GM12878 (cell line): ENCODE measurements around the gene PRDM16. TPM values are rescaled to one million over a fixed set of nuclear protein-coding genes. Genes with fewer than 3 reads are reported as not detected.

Experiments used
- ATAC-seq: fragments of 200-7000 bp; cut with Tn5 transposase; 3 replicates; pipeline ENCODE4 v1.9.1; 2020; ENCODE audit warnings: mild to moderate bottlenecking, moderate library complexity
- BruUV-seq: library from RNA; stranded (reverse); fragments of 400-500 nt; replicated peaks from 2 replicates; lab custom pipeline; 2021; lab: Mats Ljungman, UMichigan
- CTCF ChIA-PET: fragments of 300-600 bp; sonication (Branson Sonifier 250); formaldehyde crosslinking; extraction: SDS; loops from one replicate; lab custom pipeline; 2021; ENCODE audit warnings: inconsistent platforms; lab: Yijun Ruan, JAX
- POLR2A ChIA-PET: fragments of 350-600 bp; formaldehyde crosslinking; extraction: SDS; loops from one replicate; lab custom pipeline; 2021; ENCODE audit warnings: inconsistent platforms; lab: Charles Lee
- RAD21 ChIA-PET: fragments of 300-600 bp; sonication (Branson Sonifier 250); formaldehyde crosslinking; loops from one replicate; lab custom pipeline; 2023; ENCODE audit warnings: antibody characterized with exemption; ENCODE audit not compliant: unreplicated experiment; lab: Charles Lee
- SMC1A ChIA-PET: fragments of 300-600 bp; sonication (Branson Sonifier 250); formaldehyde crosslinking; loops from one replicate; lab custom pipeline; 2023; ENCODE audit not compliant: unreplicated experiment, uncharacterized antibody; lab: Charles Lee
- DNase-seq: peaks from one replicate; pipeline ENCODE4 v3.0.0-alpha.2; 2011; ENCODE audit warnings: low read depth, low spot score
- FAIRE-seq: peaks from 3 replicates; lab custom pipeline; 2011; peaks lifted over from hg19 to GRCh38; lab: Jason Lieb, UNC
- H2AFZ ChIP-seq: 2 replicates; pipeline ENCODE4 v1.6.0; 2011; ENCODE audit warnings: low read depth, low read length, control low read depth; ENCODE audit not compliant: control insufficient read depth
- H3K27ac ChIP-seq: 2 replicates; pipeline ENCODE4 v1.5.1; 2011; ENCODE audit warnings: control low read depth; ENCODE audit not compliant: control insufficient read depth, insufficient read depth
- H3K27me3 ChIP-seq, 2 experiments: replicated peaks in 1 of 2; 2 replicates each; pipeline versions ENCODE4 v1.6.0 to v1.6.1; 2011; ENCODE audit warnings: low read length in 1 of 2; ENCODE audit not compliant: control insufficient read depth in 2 of 2, insufficient read depth in 2 of 2
- H3K36me3 ChIP-seq, 2 experiments: 2 replicates each; pipeline ENCODE4 v1.5.1; 2011; ENCODE audit warnings: low read length in 1 of 2; ENCODE audit not compliant: control insufficient read depth in 2 of 2, insufficient read depth in 2 of 2
- H3K4me1 ChIP-seq: 2 replicates; pipeline ENCODE4 v1.6.1; 2011; ENCODE audit warnings: mild to moderate bottlenecking, low read length, moderate library complexity, mixed read lengths; ENCODE audit not compliant: control insufficient read depth, insufficient read depth
- H3K4me2 ChIP-seq: 2 replicates; pipeline ENCODE4 v1.6.0; 2011; ENCODE audit warnings: control low read depth; ENCODE audit not compliant: control insufficient read depth, insufficient read depth
- H3K4me3 ChIP-seq: fragments of 200-600 bp; sonication (generic); 2 replicates; pipeline ENCODE4 v1.5.1; 2016
- H3K79me2 ChIP-seq: 2 replicates; pipeline ENCODE4 v1.6.0; 2011; ENCODE audit warnings: low read length; ENCODE audit not compliant: control insufficient read depth, insufficient read depth
- H3K9ac ChIP-seq: 2 replicates; pipeline ENCODE4 v1.8.0; 2011; ENCODE audit warnings: low read length, control low read depth, mixed read lengths; ENCODE audit not compliant: control insufficient read depth, insufficient read depth
- H3K9me3 ChIP-seq: replicated peaks from 3 replicates; pipeline ENCODE4 v1.5.1; 2011; ENCODE audit warnings: mild to moderate bottlenecking, low read length; ENCODE audit not compliant: control insufficient read depth, insufficient read depth
- H4K20me1 ChIP-seq: 2 replicates; pipeline ENCODE4 v1.6.0; 2011; ENCODE audit not compliant: control insufficient read depth, insufficient read depth
- ATF3 ChIP-seq: IDR thresholded peaks from 2 replicates; pipeline ENCODE4 v1.6.1; 2011; ENCODE audit warnings: low read depth, mild to moderate bottlenecking, low read length, moderate library complexity, borderline replicate concordance; ENCODE audit errors: extremely low read depth
- BHLHE40 ChIP-seq, 2 experiments: fragments of 450-650 bp in 1 of 2; IDR thresholded peaks; 2 replicates each; pipeline ENCODE4 v1.6.1; 2011 to 2017; ENCODE audit warnings: low read depth in 2 of 2, borderline replicate concordance in 1 of 2, improper control_type of control experiment in 1 of 2, low read length in 1 of 2, mild to moderate bottlenecking in 1 of 2
- IRF4 ChIP-seq: IDR thresholded peaks from 2 replicates; pipeline ENCODE4 v1.6.1; 2011; ENCODE audit warnings: low read depth, low read length
- JUND ChIP-seq: IDR thresholded peaks from 2 replicates; pipeline ENCODE4 v1.6.1; 2012; ENCODE audit warnings: low read depth, mild to moderate bottlenecking, low read length, improper control_type of control experiment, moderate library complexity
- MEF2B ChIP-seq: fragments of 450-650 bp; IDR thresholded peaks from 2 replicates; pipeline ENCODE4 v1.6.1; 2018; ENCODE audit warnings: mild to moderate bottlenecking, moderate library complexity; ENCODE audit not compliant: partially characterized antibody, poor library complexity, severe bottlenecking
- MXI1 ChIP-seq: fragments of 150-350 bp; IDR thresholded peaks from 2 replicates; pipeline ENCODE4 v1.6.1; 2011; ENCODE audit warnings: low read depth, mild to moderate bottlenecking, inconsistent platforms, low read length, improper control_type of control experiment
- NFIC ChIP-seq: IDR thresholded peaks from 2 replicates; pipeline ENCODE4 v1.6.1; 2012; ENCODE audit warnings: low read depth, mild to moderate bottlenecking, inconsistent platforms, low read length, moderate library complexity
- NKRF ChIP-seq: fragments of 450-650 bp; conservative IDR thresholded peaks from 2 replicates; pipeline ENCODE4 v1.6.1; 2017; ENCODE audit warnings: mild to moderate bottlenecking, moderate library complexity
- PAX5 ChIP-seq: IDR thresholded peaks from 2 replicates; pipeline ENCODE4 v1.6.1; 2011; ENCODE audit warnings: low read depth, low read length, borderline replicate concordance
- TCF3 ChIP-seq: IDR thresholded peaks from 2 replicates; pipeline ENCODE4 v1.6.1; 2012; ENCODE audit warnings: low read depth, mild to moderate bottlenecking, low read length, borderline replicate concordance; ENCODE audit not compliant: insufficient read depth
- ZNF24 ChIP-seq: fragments of 450-650 bp; IDR thresholded peaks from 2 replicates; pipeline ENCODE4 v1.6.1; 2017; ENCODE audit warnings: antibody characterized with exemption, mild to moderate bottlenecking
- ZSCAN29 ChIP-seq: fragments of 450-650 bp; IDR thresholded peaks from 2 replicates; pipeline ENCODE4 v1.6.1; 2017; ENCODE audit warnings: mild to moderate bottlenecking, moderate library complexity
- in situ Hi-C: fragments of 300-500 bp; cut with MboI; formaldehyde crosslinking; loops from 9 replicates; pipeline ENCODE4 v1.14.3; 2018; ENCODE audit warnings: mixed read lengths
- intact Hi-C: fragments of 100-400 bp; cut with micrococcal nuclease; formaldehyde crosslinking; loops from one replicate; pipeline ENCODE4 v1.14.2; 2022; ENCODE audit not compliant: unreplicated experiment
- polyA plus RNA-seq, 11 experiments: library from polyadenylated mRNA; depleted of rRNA in 4 of 11; unstranded in 6 of 11; stranded (reverse) in 5 of 11; fragments of >200 nt; fragmentation: Nextera tagmentation in 4 of 11; fragmentation: Illumina TruSeq in 1 of 11; extraction: Ambion mirVana in 4 of 11; extraction: Trizol in 1 of 11; gene quantifications; 1 replicate in 1 of 11; 2 replicates in 10 of 11; pipeline versions ENCODE4 v1.2.1 to v1.2.3, GENCODE V29; 2011 to 2016; ENCODE audit warnings: inconsistent platforms in 2 of 11, missing spikeins in 2 of 11, low read depth in 1 of 11
- total RNA-seq, 4 experiments: library from RNA; depleted of rRNA in 3 of 4; stranded (reverse); fragments of >200 nt in 3 of 4; fragmentation: Illumina TruSeq in 1 of 4; extraction: Trizol in 1 of 4; gene quantifications; 2 replicates each; pipeline versions ENCODE4 v1.2.1 to v1.2.3, GENCODE V29; 2013 to 2021

Gene PRDM16
- total and polyA plus RNA-seq, 10 of the 15 experiments (the other 5 are each of a cell fraction or from before 2014, with no cell fraction given): 0.03 TPM; not detected in 9

GRCh38 chr1:3342960-3343359 is 274.0 kb downstream of the PRDM16 start (continued):
- no peak for TF ChIP-seq NKRF
- TF ChIP-seq ZNF24: no peak
- TF ChIP-seq IRF4: no peak
- TF ChIP-seq, all 136 proteins: peak for 0

- Histone ChIP-seq H3K27ac (no peak overlapping the region), H3K9ac (no peak overlapping the region), H3K4me2 (no peak overlapping the region), H3K79me2 (no peaks in the 10 kb centered on the region), H3K36me3 (no peaks in the 10 kb centered on the region)
- in situ Hi-C loops: no loop called here
- POLR2A ChIA-PET: no interaction called here
- ATAC-seq (no peak), DNase-seq (no peak)
- no TSS peak for BruUV-seq
- TF ChIP-seq ZSCAN29: no peak
- TF ChIP-seq BHLHE40 (IDR thresholded peaks at IDR 0.05; ENCODE audit: borderline replicate concordance in 1 of 2, low read depth in 2 of 2, low read length in 1 of 2): no peak
- TF ChIP-seq TCF3: no peak
- TF ChIP-seq JUND: no peak
- no peak for TF ChIP-seq NFIC
- no peak for TF ChIP-seq ATF3
- TF ChIP-seq MEF2B: no peak
- TF ChIP-seq MXI1: no peak
- no peak for TF ChIP-seq PAX5
- no peak for TF ChIP-seq ZNF24
- TF ChIP-seq, all 136 proteins: peak for 0
- no peaks in the 10 kb centered on the region for H4K20me1 ChIP-seq
- no peaks in the 10 kb centered on the region for H3K4me1 ChIP-seq
- H3K4me3 ChIP-seq: no peak overlapping the region
- intact Hi-C loops: no loop called here
- no peaks in the 10 kb centered on the region for H3K27me3 ChIP-seq
- no peak overlapping the region for H2AFZ ChIP-seq
- no peak for FAIRE-seq
- H3K9me3 ChIP-seq: no peaks in the 10 kb centered on the region; the same call in 2 of the 3 replicates
- ChIA-PET SMC1A (no interaction called here), RAD21 (no interaction called here), CTCF (interaction anchor here (0.6 kb wide), 1 partner anchor 13 kb away, joined by 3 read pairs; no protein-coding TSS in a partner anchor)
Measured at GRCh38 chr1:3344395-3344794, 275.4 kb downstream of the PRDM16 start.
